GM12878 (cell line): ENCODE results near the gene PTPN12. TPM values are rescaled to one million over a fixed set of nuclear protein-coding genes. Genes with fewer than 3 reads are reported as not detected.
A peak's percentile ranks its signal among the peaks of the same experiment; 100 is the strongest.

ENCODE experiments used
- ATAC-seq: fragments of 200-7000 bp; cut with Tn5 transposase; 3 replicates; pipeline ENCODE4 v1.9.1; 2020; ENCODE audit warnings: mild to moderate bottlenecking, moderate library complexity
- BruUV-seq: library from RNA; stranded (reverse); fragments of 400-500 nt; replicated peaks from 2 replicates; lab custom pipeline; 2021; lab: Mats Ljungman, UMichigan
- CTCF ChIA-PET: fragments of 300-600 bp; sonication (Branson Sonifier 250); formaldehyde crosslinking; extraction: SDS; loops from one replicate; lab custom pipeline; 2021; ENCODE audit warnings: inconsistent platforms; lab: Yijun Ruan, JAX
- POLR2A ChIA-PET: fragments of 350-600 bp; formaldehyde crosslinking; extraction: SDS; loops from one replicate; lab custom pipeline; 2021; ENCODE audit warnings: inconsistent platforms; lab: Charles Lee
- RAD21 ChIA-PET: fragments of 300-600 bp; sonication (Branson Sonifier 250); formaldehyde crosslinking; loops from one replicate; lab custom pipeline; 2023; ENCODE audit warnings: antibody characterized with exemption; ENCODE audit not compliant: unreplicated experiment; lab: Charles Lee
- SMC1A ChIA-PET: fragments of 300-600 bp; sonication (Branson Sonifier 250); formaldehyde crosslinking; loops from one replicate; lab custom pipeline; 2023; ENCODE audit not compliant: unreplicated experiment, uncharacterized antibody; lab: Charles Lee
- DNase-seq: peaks from one replicate; pipeline ENCODE4 v3.0.0-alpha.2; 2011; ENCODE audit warnings: low read depth, low spot score
- FAIRE-seq: peaks from 3 replicates; lab custom pipeline; 2011; peaks lifted over from hg19 to GRCh38; lab: Jason Lieb, UNC
- H2AFZ ChIP-seq: 2 replicates; pipeline ENCODE4 v1.6.0; 2011; ENCODE audit warnings: low read depth, low read length, control low read depth; ENCODE audit not compliant: control insufficient read depth
- H3K27ac ChIP-seq: 2 replicates; pipeline ENCODE4 v1.5.1; 2011; ENCODE audit warnings: control low read depth; ENCODE audit not compliant: control insufficient read depth, insufficient read depth
- H3K27me3 ChIP-seq, 2 experiments: replicated peaks in 1 of 2; 2 replicates each; pipeline versions ENCODE4 v1.6.0 to v1.6.1; 2011; ENCODE audit warnings: low read length in 1 of 2; ENCODE audit not compliant: control insufficient read depth in 2 of 2, insufficient read depth in 2 of 2
- H3K36me3 ChIP-seq, 2 experiments: 2 replicates each; pipeline ENCODE4 v1.5.1; 2011; ENCODE audit warnings: low read length in 1 of 2; ENCODE audit not compliant: control insufficient read depth in 2 of 2, insufficient read depth in 2 of 2
- H3K4me1 ChIP-seq: 2 replicates; pipeline ENCODE4 v1.6.1; 2011; ENCODE audit warnings: mild to moderate bottlenecking, low read length, moderate library complexity, mixed read lengths; ENCODE audit not compliant: control insufficient read depth, insufficient read depth
- H3K4me2 ChIP-seq: 2 replicates; pipeline ENCODE4 v1.6.0; 2011; ENCODE audit warnings: control low read depth; ENCODE audit not compliant: control insufficient read depth, insufficient read depth
- H3K4me3 ChIP-seq: fragments of 200-600 bp; sonication (generic); 2 replicates; pipeline ENCODE4 v1.5.1; 2016
- H3K79me2 ChIP-seq: 2 replicates; pipeline ENCODE4 v1.6.0; 2011; ENCODE audit warnings: low read length; ENCODE audit not compliant: control insufficient read depth, insufficient read depth
- H3K9ac ChIP-seq: 2 replicates; pipeline ENCODE4 v1.8.0; 2011; ENCODE audit warnings: low read length, control low read depth, mixed read lengths; ENCODE audit not compliant: control insufficient read depth, insufficient read depth
- H3K9me3 ChIP-seq: replicated peaks from 3 replicates; pipeline ENCODE4 v1.5.1; 2011; ENCODE audit warnings: mild to moderate bottlenecking, low read length; ENCODE audit not compliant: control insufficient read depth, insufficient read depth
- H4K20me1 ChIP-seq: 2 replicates; pipeline ENCODE4 v1.6.0; 2011; ENCODE audit not compliant: control insufficient read depth, insufficient read depth
- ATF2 ChIP-seq: IDR thresholded peaks from 2 replicates; pipeline ENCODE4 v1.6.1; 2012; ENCODE audit warnings: low read length, inconsistent platforms
- CEBPB ChIP-seq, 2 experiments: fragments of 150-350 bp in 1 of 2; IDR thresholded peaks; 2 replicates each; pipeline ENCODE4 v1.6.1; 2012 to 2014; ENCODE audit warnings: low read depth in 2 of 2, low read length in 2 of 2, borderline replicate concordance in 1 of 2, inconsistent platforms in 1 of 2
- EED ChIP-seq: sonication (generic); IDR thresholded peaks from 2 replicates; pipeline ENCODE4 v1.6.1; 2016; ENCODE audit warnings: antibody characterized with exemption, low read depth
- EGR1 ChIP-seq, 2 experiments: IDR thresholded peaks; 1 replicate in 1 of 2; 2 replicates in 1 of 2; pipeline ENCODE4 v1.6.1; 2011 to 2012; ENCODE audit warnings: low read depth in 2 of 2, low read length in 2 of 2, borderline replicate concordance in 1 of 2, mild to moderate bottlenecking in 1 of 2, moderate library complexity in 1 of 2
- ESRRA ChIP-seq: IDR thresholded peaks from 2 replicates; pipeline ENCODE4 v1.6.1; 2012; ENCODE audit warnings: mild to moderate bottlenecking, low read length, improper control_type of control experiment
- FOXK2 ChIP-seq: fragments of 450-650 bp; IDR thresholded peaks from 2 replicates; pipeline ENCODE4 v1.6.1; 2017; ENCODE audit warnings: mild to moderate bottlenecking, moderate library complexity
- IKZF1 ChIP-seq: fragments of 450-650 bp; conservative IDR thresholded peaks from 2 replicates; pipeline ENCODE4 v1.6.1; 2017; ENCODE audit warnings: antibody characterized with exemption, mild to moderate bottlenecking
- IKZF2 ChIP-seq, 2 experiments: fragments of 450-650 bp; IDR thresholded peaks; 2 replicates each; pipeline ENCODE4 v1.6.1; 2017; ENCODE audit warnings: mild to moderate bottlenecking in 2 of 2, moderate library complexity in 2 of 2
- MEF2B ChIP-seq: fragments of 450-650 bp; IDR thresholded peaks from 2 replicates; pipeline ENCODE4 v1.6.1; 2018; ENCODE audit warnings: mild to moderate bottlenecking, moderate library complexity; ENCODE audit not compliant: partially characterized antibody, poor library complexity, severe bottlenecking
- MYB ChIP-seq: fragments of 150-350 bp; IDR thresholded peaks from 2 replicates; pipeline ENCODE4 v1.6.1; 2014; ENCODE audit warnings: mild to moderate bottlenecking, low read depth, low read length, borderline replicate concordance
- MYC ChIP-seq: IDR thresholded peaks from 2 replicates; pipeline ENCODE4 v1.6.1; 2011; ENCODE audit warnings: mild to moderate bottlenecking, low read length, moderate library complexity, inconsistent platforms; ENCODE audit not compliant: insufficient read depth, insufficient replicate concordance, insufficient read length, severe bottlenecking
- NFYA ChIP-seq: IDR thresholded peaks from 2 replicates; pipeline ENCODE4 v1.6.1; 2011; ENCODE audit warnings: low read depth, mild to moderate bottlenecking, low read length, improper control_type of control experiment, borderline replicate concordance
- NRF1 ChIP-seq: conservative IDR thresholded peaks from 2 replicates; pipeline ENCODE4 v1.6.1; 2011; ENCODE audit warnings: mild to moderate bottlenecking, low read depth, low read length, improper control_type of control experiment
- POLR2A ChIP-seq: IDR thresholded peaks from 2 replicates; pipeline ENCODE4 v1.6.1; 2011; ENCODE audit warnings: low read depth, mild to moderate bottlenecking, low read length
- RAD21 ChIP-seq: IDR thresholded peaks from 2 replicates; pipeline ENCODE4 v1.6.1; 2011; ENCODE audit warnings: mild to moderate bottlenecking, low read depth, low read length, moderate library complexity; ENCODE audit not compliant: insufficient read depth
- RUNX3 ChIP-seq: IDR thresholded peaks from 2 replicates; pipeline ENCODE4 v1.6.1; 2012; ENCODE audit warnings: low read length, inconsistent platforms
- SMARCA5 ChIP-seq: fragments of 450-650 bp; IDR thresholded peaks from 2 replicates; pipeline ENCODE4 v1.6.1; 2017; ENCODE audit warnings: mild to moderate bottlenecking
- SPI1 ChIP-seq: IDR thresholded peaks from 2 replicates; pipeline ENCODE4 v1.6.1; 2011; ENCODE audit warnings: low read depth, mild to moderate bottlenecking, low read length, moderate library complexity, borderline replicate concordance; ENCODE audit not compliant: insufficient read depth
- STAT3 ChIP-seq: IDR thresholded peaks from 2 replicates; pipeline ENCODE4 v1.6.1; 2011; ENCODE audit warnings: low read depth, low read length, improper control_type of control experiment
- TCF7 ChIP-seq: IDR thresholded peaks from 2 replicates; pipeline ENCODE4 v1.6.1; 2014; ENCODE audit warnings: antibody characterized with exemption, borderline replicate concordance
- ZNF24 ChIP-seq: fragments of 450-650 bp; IDR thresholded peaks from 2 replicates; pipeline ENCODE4 v1.6.1; 2017; ENCODE audit warnings: antibody characterized with exemption, mild to moderate bottlenecking
- WGBS: methylation state at CpG from one replicate; pipeline ENCODE4 v1.1.6; 2016; ENCODE audit warnings: low lambda C conversion rate; ENCODE audit not compliant: insufficient replicate concordance, insufficient coverage; ENCODE audit errors: missing lambda C conversion rate; 5-methylcytosine and 5-hydroxymethylcytosine counted together
- in situ Hi-C: fragments of 300-500 bp; cut with MboI; formaldehyde crosslinking; loops from 9 replicates; pipeline ENCODE4 v1.14.3; 2018; ENCODE audit warnings: mixed read lengths
- intact Hi-C: fragments of 100-400 bp; cut with micrococcal nuclease; formaldehyde crosslinking; loops from one replicate; pipeline ENCODE4 v1.14.2; 2022; ENCODE audit not compliant: unreplicated experiment
- polyA plus RNA-seq, 11 experiments: library from polyadenylated mRNA; depleted of rRNA in 4 of 11; unstranded in 6 of 11; stranded (reverse) in 5 of 11; fragments of >200 nt; fragmentation: Nextera tagmentation in 4 of 11; fragmentation: Illumina TruSeq in 1 of 11; extraction: Ambion mirVana in 4 of 11; extraction: Trizol in 1 of 11; gene quantifications; 1 replicate in 1 of 11; 2 replicates in 10 of 11; pipeline versions ENCODE4 v1.2.1 to v1.2.3, GENCODE V29; 2011 to 2016; ENCODE audit warnings: inconsistent platforms in 2 of 11, missing spikeins in 2 of 11, low read depth in 1 of 11
- total RNA-seq, 4 experiments: library from RNA; depleted of rRNA in 3 of 4; stranded (reverse); fragments of >200 nt in 3 of 4; fragmentation: Illumina TruSeq in 1 of 4; extraction: Trizol in 1 of 4; gene quantifications; 2 replicates each; pipeline versions ENCODE4 v1.2.1 to v1.2.3, GENCODE V29; 2013 to 2021

Gene PTPN12
- total and polyA plus RNA-seq, 10 of the 15 experiments (the other 5 are each of a cell fraction or from before 2014, with no cell fraction given): 6.6 to 52.9 (median 17.4) TPM

GRCh38 chr7:77538281-77539212, 1.5 kb downstream of the PTPN12 start:
- FAIRE-seq: no peak
- POLR2A ChIA-PET: interaction anchor here (0.8 to 1.0 kb wide), 4 partner anchors 10 to 18 kb away, joined by 3 to 5 read pairs (median 4); no protein-coding TSS in a partner anchor
- DNase-seq: no peak
- peaks cover 57% of the 10 kb centered on the region for H3K79me2 ChIP-seq
- H3K27ac ChIP-seq: peak overlapping the region; percentile 83
- H3K9ac ChIP-seq: peak overlapping the region; percentile 89
- in situ Hi-C loops: no loop called here
- ATAC-seq: peak; percentile 6; the same call in 1 of the 3 replicates
- peak overlapping the region; percentile 90 for H3K4me3 ChIP-seq
- TF ChIP-seq IKZF1 (peak; percentile 59; the same call in 1 of the 2 replicates), STAT3 (no peak), TCF7 (0 out of 2 replicates have a peak, but pooled peaks have one; percentile 16), ATF2 (no peak), MYC (no peak), NRF1 (no peak), SMARCA5 (no peak), RUNX3 (peak; percentile 22; the same call in 1 of the 2 replicates), NFYA (no peak), POLR2A (no peak), EED (peak; percentile 72), IKZF2 (IDR thresholded peaks at IDR 0.05) (peak; percentile 62 to 71; a peak in 3 of 4 replicates), ESRRA (no peak), RAD21 (no peak), EGR1 (IDR thresholded peaks at IDR 0.05; ENCODE audit: borderline replicate concordance in 1 of 2, low read depth in 2 of 2, low read length in 2 of 2) (peak in 1 of 2 experiments; percentile 58; a peak in 2 of 3 replicates), ZNF24 (peak; percentile 36; the same call in 1 of the 2 replicates), MEF2B (peak; percentile 78), FOXK2 (no peak), MYB (no peak), SPI1 (peak; percentile 49; the same call in 1 of the 2 replicates), CEBPB (IDR thresholded peaks at IDR 0.05; ENCODE audit: borderline replicate concordance in 1 of 2, low read depth in 2 of 2, low read length in 2 of 2) (peak in 1 of 2 experiments; percentile 93; a peak in 3 of 4 replicates)
- no peaks in the 10 kb centered on the region for H3K36me3 ChIP-seq
- H4K20me1 ChIP-seq: no peaks in the 10 kb centered on the region
- 2% methylated on average over 29 of the region's 30 CpGs for WGBS
- H3K9me3 ChIP-seq: no peaks in the 10 kb centered on the region
- CTCF ChIA-PET: interaction anchor here (0.9 to 1.0 kb wide), 3 partner anchors 19 to 207 kb away, joined by 3 to 4 read pairs (median 3); no protein-coding TSS in a partner anchor
- BruUV-seq: TSS peak; percentile 26
- SMC1A ChIA-PET: interaction anchor here (0.6 to 6.8 kb wide), 9 partner anchors 10 to 125 kb away, joined by 3 to 58 read pairs (median 5); no protein-coding TSS in a partner anchor
- H3K27me3 ChIP-seq: no peaks in the 10 kb centered on the region
- RAD21 ChIA-PET: interaction anchor here (0.7 to 2.8 kb wide), 6 partner anchors 10 to 157 kb away, joined by 3 to 14 read pairs (median 4); partner anchors contain the start of gene GSAP
- peak overlapping the region; percentile 72 for H3K4me2 ChIP-seq
- intact Hi-C loops: loop anchor here (2.0 to 5.0 kb wide), 3 partner anchors 76 to 186 kb away; no protein-coding TSS in a partner anchor
- peaks cover 3% of the 10 kb centered on the region; the same call in 1 of the 2 replicates for H3K4me1 ChIP-seq
- H2AFZ ChIP-seq: peak overlapping the region; percentile 73
